ENCODE data around the gene RHOT1.
"Not testable (repeated sequence)": the region's sequence is repeated elsewhere in the genome, so short reads cannot be mapped to it uniquely, and the experiment has no call there.

Gene RHOT1

DNA sequence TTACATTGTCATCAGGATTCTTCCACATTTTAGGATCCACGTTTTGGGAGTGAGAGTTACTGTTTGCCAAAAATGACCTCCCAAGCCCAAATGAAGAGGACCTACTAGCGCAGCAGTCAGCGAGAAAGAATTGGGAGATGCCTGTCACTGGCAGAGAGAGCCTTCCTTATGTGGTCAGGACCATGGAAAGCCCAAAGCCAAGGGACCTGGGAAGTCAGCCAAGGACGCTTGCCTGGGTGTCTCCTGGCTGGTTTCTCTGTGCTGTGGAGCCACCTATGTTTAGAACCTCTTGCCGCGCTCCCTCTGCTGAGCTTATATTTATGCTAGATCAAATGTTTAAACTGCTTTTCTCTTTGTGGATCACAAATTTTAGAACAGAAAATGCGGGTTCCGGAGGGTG, 98.4 kb downstream of the RHOT1 start:
- no peak for DNase-seq

DNA sequence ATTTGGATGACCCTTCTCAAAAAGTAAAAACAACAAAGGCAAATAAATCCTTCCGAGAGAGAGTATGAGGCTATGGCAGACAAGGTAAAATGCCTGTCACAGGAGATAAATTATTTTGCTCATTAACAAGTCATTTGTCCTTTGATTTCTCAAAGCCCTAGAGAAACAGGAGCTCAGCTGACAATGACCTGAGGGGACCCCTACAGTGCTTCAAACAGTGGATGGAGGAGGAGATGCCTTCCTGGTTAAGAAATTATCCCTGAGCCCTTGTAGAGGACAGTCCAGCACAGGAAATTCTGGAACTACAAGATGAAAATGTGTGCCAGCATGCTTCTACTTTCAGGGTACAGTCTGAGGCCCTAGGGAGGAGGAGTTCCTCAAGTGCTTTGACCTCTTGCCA, 99.3 kb downstream of the RHOT1 start:
- no peak for DNase-seq

DNA sequence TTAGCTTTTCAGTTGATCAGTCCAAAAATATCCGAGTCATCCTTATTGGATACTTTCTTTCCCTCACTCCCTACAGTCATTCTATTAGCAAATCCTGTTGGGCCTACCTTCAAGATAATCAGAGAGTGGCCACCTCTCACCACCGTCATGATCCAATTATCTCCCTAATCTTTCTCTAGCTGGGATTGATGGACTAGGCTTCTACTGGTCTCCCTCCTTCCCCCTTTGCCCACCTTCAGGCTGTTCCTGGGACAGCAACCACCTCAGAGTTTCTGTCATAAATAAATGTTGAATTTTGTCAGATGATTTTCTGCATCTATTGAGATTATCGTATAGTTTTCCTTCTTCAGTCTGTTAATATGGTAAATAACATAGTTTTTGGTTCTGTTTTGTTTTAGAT, 107.2 kb downstream of the RHOT1 start:
- no peak for DNase-seq

DNA sequence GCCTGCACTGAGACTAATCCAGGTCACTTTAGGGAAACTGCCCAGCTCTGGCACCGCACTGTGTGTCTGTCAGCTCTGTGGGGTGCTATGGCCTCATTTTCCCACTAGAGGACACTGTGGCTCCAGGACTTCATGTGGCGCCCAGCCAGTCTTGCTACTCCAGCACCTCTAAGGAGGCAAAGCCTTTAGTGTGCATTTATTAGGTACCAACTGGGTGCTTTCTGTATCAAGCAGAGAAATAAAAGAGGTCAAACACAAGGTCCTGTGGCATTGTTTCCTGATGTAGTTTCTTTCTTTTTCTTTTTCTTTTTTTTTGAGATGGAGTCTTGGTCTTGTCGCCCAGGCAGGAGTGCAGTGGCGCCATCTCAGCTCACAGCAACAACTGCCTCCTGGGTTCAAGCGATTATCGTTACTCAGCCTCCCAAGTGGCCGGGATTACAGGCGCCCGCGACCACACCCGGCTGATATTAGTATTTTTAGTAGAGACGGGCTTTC, 110.9 kb downstream of the RHOT1 start:
- DNase-seq, result peak in 4 of 5 experiments; percentile 24 to 76 (median 42)

DNA sequence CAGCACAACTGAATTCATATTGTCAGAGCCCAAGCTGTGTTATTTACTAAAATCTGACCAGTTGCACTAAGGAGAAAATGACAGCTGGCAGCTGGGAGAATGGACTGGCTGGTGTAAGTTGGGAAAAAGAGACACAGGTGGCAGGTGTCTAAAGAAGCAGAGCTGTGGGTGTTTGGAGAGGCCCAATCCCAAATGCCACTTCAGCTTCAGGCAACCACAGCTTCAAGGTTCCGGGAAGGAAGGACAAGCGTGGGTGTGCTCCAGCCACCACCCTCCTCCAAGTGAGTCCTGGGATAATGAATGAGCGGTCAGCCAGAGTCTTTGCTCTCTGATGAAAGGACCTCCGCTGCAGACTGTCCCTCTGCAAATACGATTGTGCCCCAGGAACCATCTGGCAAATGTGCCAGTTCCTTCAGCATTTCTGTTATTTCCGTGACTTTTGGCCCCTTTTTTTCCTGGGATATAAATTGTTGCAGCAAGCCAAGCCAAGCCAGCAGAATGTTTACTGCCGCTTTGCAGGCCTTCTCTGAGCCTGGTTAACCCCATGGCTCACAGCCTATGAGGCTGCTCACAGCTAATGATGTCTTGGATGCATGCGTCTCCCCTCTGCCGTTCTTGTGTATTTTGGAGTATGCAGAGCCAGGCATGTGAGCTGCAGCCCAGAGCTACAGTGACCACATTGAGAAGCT, 113.9 kb downstream of the RHOT1 start:
- DNase-seq, result no peak

DNA sequence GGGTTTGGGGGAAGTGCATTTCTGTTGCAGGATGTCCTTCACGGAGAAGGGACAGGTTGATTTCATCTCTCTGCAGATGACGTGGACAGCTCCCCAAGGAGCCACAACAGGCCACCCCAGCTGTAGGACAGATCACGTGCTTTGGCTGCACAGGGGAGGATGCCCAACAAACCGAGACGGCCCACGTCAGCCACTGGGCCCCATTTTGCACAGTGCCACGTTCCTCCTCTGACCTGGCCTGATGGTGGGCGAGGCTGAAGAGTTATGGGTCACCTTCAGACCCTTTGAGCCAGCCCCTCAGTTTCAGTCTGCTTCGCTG, 114.4 kb downstream of the RHOT1 start:
- DNase-seq, result no peak

DNA sequence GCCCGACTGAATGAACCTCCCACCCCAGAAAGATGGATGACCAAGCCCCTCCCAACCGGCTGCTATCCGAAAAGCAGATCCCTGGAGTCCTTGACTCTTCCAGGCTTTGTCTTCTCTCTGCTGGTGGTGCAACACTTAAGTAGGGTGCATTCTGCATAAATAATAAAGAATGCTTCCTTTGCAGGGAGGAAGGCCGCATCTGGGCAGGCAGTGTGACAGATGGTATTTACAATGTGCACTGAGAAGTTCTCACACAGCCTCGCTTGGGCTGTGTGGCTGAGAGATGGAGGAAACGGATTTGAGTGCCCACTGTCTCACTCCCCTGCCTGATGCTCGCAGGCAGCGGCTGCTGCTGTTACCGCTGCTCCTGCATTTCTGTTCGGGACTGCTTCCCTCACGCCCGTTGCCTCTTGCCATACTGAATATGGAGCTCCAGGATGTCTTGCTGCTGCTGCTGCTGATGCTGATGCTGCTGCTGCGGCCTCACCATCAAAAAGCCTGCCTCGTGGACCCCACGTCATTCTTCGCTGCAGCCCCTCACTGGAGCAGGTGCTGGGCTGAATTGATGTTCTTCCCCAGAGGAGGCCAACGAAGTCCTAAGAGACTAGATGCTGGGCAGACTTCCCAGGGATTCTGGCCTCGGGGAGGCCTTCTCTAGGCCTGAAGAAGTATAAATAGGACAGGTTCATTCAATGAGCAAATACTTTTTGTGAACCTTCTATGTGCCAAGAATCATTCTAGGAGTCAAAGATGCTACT, 116.3 kb downstream of the RHOT1 start:
- no peak for DNase-seq

DNA sequence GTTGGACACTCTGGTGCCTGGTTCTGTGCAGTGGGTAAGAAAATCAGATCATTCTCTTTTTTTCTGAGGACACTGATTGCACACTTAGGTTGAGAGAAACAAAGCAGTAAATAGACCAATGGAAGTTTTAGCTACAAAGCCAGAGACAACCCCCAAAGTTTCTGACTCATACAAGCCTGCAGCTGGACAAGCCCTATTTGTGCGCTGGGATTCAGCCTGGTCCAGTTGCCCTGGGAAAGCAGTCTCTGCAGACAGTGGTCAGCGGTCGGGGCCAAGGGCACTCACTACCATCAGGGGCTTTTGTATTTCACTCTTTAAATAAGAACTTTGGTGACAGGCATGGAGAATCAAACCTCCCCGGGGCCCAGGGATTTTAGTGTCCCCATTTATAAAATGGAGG, 117.3 kb downstream of the RHOT1 start:
- DNase-seq, result no peak

DNA sequence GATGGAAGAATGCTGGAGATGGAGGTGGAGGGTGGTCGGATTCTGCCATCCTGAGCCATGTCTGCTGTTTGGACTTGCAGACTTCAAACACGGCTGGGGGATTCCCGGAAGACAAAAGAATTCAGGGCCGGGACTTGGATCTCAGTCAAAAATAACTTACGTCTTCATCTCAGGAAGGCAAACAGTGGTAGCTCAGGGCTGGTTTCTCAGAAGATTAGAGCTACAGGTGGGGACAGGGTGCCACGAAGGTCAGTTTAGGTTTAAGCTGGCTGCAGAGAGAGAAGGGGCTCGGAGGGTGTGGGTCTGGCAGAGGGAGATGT, 119.1 kb downstream of the RHOT1 start:
- DNase-seq, result no peak

DNA sequence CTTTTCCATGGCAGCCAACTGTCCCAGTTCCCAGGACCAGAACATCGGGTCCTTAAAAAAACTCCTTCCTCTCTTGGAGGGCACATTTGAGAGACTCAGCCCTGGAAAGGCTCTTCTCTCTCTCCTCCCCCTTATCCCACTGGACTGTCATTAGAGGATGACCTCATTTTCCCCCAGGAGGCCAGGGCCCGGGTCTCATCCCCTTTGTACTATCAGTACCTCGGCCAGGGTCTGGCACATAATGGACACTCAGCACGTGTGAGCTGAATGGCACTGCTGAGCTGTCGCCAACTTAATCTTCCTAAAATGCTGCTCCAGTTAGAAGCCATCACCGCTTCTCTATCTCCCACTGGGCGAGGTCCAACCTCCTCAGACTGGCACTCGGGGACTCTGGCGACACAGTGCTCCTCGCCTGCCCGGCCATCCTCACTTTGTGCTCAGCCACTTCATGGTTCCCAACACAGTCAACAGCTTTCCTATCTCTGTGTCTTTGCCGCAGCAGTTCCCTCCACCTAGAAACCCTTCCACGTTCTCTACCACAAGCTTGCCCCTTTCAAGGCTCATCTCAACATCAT, 119.7 kb downstream of the RHOT1 start:
- DNase-seq, result no peak

DNA sequence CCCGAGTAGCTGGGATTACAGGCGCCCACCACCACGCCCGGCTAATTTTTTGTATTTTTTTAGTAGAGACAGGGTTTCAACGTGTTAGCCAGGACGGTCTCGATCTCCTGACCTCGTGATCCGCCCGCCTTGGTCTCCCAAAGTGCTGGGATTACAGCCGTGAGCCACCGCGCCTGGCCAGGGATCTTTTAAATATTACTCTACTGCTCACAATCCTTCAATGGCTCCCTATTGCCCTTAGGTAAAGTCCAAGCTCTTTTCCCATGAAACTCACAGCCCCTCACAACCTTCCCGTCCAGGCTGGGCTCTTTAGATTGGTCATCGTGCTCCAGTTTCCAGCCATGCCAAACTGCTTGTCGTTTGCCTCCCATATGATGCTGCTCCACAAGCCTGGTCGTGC, 121.2 kb downstream of the RHOT1 start:
- DNase-seq, result not testable (repeated sequence)

DNA sequence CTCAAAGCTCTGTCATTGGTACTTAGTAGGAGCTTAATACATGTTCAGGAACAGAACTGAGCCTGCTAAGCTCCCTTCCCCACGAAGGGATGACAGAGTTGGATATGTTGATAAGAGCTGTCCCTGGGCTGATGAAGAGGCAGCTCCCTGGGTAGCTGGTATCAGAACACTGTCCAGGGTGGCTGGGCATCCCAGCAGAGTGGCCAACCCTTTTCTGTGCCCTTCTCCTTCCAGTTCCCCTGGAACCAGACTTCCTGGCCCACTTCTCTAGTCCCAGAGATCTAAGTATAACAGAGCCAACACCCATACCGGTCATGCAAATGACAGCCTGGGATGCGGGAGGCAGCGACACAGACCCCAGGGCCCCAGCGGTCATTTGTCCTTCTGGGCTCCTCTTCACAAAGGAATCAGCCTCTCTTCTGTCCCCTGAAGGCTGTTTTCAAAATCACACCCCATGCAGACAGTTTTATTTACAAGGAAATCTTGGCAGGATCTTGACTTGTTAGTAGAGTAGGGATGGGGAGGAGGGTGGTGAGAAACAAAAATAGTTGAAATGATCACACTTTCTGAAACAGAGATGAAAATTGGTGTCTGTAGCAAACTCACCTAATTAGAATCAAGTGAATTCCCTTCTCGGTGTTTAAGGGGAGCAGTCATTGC, 122.0 kb downstream of the RHOT1 start:
- DNase-seq, result no peak

DNA sequence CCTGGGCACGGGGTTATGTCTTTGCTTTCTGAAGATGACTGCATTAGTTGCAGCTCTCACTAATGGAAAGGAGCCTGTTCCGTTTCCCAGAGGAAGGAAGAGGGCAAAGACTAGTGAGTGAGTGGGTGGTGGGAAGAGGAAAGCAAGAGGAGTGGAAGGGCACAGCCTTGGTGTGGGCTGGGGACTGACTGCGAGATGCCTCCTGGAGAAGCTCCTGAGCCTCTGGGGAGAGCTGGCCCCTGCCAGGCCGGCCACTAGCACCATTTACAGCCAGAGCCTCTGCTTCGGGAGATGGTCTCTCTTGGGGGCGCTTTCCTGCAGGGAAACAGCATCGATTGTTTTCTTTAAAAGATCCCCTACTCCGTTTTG, 122.5 kb downstream of the RHOT1 start:
- DNase-seq, result no peak

DNA sequence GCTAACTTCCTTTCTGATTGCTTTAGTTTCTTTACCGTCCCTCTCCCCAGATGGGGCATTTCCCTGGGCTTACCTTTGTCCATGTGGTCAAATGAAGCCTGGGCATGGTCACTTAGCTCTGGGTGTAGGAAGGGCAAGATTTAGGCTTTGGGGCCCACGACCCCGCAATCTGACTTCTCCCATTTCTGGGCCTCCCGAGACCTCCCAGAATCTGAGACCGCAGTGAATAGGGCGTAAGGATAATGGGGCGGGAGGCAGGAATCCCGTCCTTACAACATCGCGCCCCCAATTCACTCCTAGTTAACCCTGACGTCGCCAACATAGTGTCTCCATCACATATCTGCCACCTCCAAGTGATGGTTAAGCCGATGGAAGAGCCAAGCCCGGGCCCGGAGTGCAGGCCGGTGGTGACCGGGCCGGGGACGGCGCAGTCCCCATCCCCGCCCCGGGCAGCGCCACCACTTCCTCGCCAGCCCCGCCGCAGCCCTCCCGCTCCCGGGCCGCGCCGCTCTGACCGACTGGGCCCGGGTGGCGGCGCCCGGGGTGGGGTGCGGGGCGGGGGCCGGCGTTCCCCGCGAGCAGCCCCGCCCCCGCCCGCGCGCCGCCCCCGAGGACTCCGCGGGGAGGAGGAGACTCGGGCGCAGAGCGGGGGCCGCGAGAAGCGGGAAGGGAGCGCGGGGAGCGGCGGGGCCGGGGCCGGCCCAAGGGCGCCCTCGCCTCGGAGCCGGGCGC, 123.1 kb downstream of the RHOT1 start, which contains the start of gene RHBDL3:
TSS of gene RHBDL3 (plus strand) at position 641 of the 732 bp plus-strand sequence. CDS start 358 bp downstream, outside the sequence.
- DNase-seq, result no peak

DNA sequence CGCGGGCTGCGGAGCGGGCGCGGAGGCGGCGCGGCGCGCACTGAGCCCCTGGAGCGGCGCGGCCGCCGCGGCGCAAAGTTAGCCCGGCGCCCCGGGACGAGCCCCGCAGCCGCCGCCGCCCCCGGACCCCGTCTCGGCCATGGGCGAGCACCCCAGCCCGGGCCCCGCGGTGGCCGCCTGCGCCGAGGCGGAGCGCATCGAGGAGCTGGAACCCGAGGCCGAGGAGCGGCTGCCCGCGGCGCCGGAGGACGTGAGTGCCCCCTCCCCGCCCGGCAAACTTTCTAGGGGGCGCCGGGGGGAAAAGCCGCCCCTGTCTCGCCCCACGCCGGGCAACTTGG, 123.7 kb downstream of the RHOT1 start:
- no peak for DNase-seq

DNA sequence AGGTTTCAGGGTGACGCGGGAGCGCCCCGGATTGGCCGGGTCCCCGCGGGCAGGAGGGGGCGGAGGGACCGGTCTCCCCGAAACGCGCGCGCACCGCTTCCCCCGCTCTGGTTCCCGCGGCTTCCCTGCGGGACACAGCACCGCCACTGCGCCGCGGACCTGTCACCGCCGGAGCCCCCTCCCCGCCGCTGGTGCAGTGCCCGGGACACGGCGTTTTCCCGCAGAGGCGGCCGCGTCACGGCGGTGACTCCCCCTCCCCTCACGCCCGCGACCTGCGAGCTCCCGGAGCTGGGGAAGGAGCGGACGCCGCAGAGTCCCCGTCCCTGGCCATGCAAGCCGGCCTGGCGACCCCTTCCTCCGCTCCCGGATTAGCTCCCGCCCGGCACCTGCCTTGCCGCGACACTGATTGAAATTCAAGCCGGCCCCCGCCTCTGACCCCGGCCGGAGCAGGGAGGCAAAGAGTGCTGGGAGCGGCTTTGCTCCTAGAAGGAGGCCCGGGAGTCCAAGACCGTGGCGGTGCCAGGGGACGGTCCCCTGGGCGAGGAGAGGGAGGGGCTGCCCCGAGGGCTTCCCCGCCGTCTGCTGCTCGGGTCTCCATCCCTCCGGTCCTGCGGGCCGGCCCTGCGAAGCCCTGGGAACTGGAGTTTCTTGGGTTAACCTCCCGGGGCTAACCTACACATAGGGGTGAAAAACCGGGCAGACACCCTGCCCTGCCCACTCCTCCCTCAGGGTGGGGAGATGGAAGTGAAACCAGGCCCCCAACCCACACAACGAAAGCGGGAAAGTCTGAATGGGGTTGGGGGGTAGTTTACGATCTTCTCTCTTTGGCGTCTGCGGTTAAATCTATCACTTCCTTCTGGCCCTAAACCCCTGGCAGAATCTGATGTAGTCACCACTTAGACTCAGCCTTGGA, 124.3 kb downstream of the RHOT1 start:
- DNase-seq, result peak in 2 of 5 experiments; percentile 9 to 26

DNA sequence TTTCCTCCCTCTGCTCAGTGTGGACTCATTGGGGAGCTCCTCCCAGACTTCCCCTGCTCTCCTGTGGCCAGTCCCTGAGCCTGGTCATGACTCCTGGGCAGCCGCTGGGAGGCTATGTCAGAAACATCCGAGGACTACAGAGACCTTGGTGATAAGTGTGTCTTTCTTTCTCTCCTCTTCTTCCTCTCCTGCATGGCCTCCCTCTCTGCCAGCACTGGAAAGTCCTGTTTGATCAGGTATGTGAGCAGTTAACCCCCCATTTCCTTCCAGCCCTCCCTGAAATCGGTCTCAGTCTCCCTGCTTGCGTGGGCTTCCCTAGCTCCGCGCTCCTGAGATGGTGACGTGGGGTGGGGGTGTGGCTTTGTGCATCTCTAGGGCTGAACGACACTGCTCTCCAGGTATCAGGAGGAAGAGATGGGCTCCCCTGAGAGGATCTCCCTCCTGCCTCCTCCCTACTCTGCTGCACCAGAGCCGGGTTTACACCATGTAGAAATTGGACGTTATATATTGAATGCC, 125.4 kb downstream of the RHOT1 start:
- DNase-seq, result no peak

DNA sequence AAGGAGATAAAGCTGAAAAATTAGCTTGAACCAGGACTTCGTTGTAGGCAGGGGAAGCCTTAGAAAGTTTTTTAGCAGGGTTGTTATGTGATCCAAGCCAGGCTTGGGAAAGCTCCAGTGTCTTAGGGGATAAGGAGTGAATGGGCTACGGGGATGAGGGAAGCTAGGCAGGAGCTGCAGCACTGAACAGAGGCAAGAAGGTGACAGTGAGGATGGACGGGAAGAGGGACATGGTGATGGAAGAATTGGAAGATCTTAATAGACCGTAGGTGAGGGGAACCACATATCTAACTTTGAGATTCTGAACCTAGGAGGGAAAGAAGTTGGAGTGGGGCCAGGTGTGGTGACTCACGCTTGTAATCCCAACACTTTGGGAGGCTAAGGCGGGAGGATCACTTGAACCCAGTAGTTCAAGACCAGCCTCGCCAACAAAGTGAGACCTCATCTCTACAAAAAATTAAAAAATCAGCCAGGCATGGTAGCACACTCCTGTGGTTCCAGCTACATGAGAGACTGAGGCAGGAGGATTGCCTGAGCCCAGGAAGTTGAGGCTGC, 126.5 kb downstream of the RHOT1 start:
- no peak for DNase-seq

DNA sequence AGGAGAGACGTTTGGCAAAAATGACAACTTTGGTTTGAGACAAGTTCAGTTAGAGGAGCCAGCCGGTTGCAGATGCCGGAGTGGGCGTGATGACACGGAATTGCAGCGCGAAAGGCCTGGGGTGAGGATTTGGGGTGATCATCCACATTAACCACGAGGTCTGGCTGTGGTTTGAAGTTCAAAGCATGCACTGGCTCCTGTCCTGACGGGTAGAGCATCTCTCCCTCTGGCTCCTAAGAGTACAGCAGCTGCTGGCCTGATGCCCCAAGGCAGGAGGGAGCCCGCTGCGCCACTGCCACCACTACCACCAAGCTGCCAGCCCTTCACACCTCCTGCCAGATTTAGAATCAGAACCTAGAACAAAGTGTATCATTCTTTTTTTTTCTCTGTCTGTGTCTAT, 127.1 kb downstream of the RHOT1 start:
- no peak for DNase-seq

DNA sequence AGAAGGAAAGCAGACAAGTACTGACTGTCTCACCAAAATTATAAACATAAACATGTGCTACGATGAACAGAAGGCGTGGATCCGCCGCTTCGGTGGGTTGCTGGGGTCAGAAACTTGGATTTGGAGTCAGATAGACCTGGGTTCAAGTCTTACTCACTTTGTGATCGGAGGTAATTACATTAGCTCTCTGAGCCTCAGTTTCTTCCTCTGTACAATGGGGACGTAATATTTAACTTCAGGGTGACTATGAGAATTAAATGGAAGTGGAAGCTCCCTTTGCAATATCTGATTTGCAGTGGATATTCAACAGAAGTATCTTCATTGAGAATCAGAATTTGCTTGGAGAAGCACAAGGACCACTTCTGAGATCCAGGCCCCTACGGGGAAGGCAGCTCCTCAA, 129.5 kb downstream of the RHOT1 start:
- no peak for DNase-seq

DNA sequence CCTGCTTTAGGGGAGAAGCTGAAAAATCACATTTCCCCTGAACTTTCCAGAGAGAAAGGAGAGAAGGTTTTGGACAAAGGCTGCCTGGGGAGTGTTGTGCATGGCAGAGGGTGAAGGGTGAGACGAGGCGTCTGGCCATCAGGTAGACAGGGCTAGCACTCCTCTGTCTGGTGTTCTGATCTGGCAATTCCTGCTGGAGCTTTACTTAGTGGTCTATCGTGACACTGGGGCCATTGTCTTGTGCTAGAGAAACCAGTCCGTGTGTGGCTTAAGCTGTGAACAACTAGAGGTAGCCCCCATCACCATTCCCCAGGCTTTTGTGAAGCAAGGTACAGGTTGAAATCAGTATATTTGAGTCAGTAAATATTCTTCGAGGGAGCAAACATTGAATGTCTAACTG, 131.8 kb downstream of the RHOT1 start:
- DNase-seq, result no peak

Data from T-helper 2 cell (primary cell).